ENCODE results near the gene ERCC6L.

GRCh38 chrX:72255445-72255844, 16.6 kb upstream of the ERCC6L start:
- TF ChIP-seq, protein P1, sequence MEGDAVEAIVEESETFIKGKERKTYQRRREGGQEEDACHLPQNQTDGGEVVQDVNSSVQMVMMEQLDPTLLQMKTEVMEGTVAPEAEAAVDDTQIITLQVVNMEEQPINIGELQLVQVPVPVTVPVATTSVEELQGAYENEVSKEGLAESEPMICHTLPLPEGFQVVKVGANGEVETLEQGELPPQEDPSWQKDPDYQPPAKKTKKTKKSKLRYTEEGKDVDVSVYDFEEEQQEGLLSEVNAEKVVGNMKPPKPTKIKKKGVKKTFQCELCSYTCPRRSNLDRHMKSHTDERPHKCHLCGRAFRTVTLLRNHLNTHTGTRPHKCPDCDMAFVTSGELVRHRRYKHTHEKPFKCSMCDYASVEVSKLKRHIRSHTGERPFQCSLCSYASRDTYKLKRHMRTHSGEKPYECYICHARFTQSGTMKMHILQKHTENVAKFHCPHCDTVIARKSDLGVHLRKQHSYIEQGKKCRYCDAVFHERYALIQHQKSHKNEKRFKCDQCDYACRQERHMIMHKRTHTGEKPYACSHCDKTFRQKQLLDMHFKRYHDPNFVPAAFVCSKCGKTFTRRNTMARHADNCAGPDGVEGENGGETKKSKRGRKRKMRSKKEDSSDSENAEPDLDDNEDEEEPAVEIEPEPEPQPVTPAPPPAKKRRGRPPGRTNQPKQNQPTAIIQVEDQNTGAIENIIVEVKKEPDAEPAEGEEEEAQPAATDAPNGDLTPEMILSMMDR (IDR thresholded peaks at IDR 0.05) = no peak
- TF ChIP-seq POLR2A (IDR thresholded peaks at IDR 0.05) = no peak
